ENCODE measurements around the gene PXDN. TPM values are rescaled to one million over a fixed set of nuclear protein-coding genes. Genes with fewer than 3 reads are reported as not detected.

Gene PXDN
- total RNA-seq, 1 donor from 2014 or later = 576 TPM

DNA sequence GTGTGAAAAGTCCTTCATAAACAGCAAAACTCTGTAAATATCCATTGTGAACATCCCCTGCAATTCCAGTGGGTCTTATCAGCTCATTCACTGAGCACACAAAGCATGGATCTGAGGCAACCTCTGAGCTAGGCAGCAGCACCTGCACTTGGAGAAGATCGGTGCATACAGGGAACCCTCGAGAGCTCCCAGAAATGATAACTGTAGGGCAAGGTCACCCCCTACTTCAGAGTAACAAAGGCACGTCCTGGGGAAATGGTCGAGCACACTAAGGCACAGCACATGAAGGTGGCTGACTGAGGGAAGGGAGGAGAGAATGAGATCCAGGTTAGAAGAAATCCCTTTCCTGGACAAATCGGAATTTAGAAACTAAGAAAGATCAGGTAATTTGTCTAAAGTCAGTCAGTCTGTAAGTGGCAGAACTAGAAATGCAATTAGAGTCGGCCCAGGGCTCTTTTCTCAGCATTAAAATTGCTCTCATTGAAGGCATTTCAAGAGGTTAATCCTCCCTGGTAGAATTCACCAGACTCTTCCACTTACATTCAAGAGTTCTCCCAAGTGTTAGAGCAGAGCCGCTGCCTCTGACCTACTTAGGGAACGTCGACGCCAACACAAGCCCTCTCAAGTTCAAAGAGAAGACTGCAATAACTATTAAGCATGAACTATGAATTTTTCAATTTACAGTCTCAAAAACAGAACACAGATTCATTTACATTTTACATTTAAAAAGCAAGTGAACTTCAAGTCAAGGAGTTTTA, 45.9 kb downstream of the PXDN start:
- Mint-ChIP-seq H3K4me3 (ENCODE audit: unreplicated experiment) (no peak overlapping the region), H3K9me3 (ENCODE audit: low read depth) (no peaks in the 10 kb centered on the region), H3K27ac (ENCODE audit: unreplicated experiment) (no peak overlapping the region), H3K36me3 (ENCODE audit: low read depth) (peaks cover 4% of the 10 kb centered on the region), H3K27me3 (ENCODE audit: low read depth) (no peaks in the 10 kb centered on the region), H3K4me1 (ENCODE audit: low read depth) (peaks cover 35% of the 10 kb centered on the region)
- DNase-seq (ENCODE audit: low spot score) = no peak
- TF ChIP-seq, protein P1, sequence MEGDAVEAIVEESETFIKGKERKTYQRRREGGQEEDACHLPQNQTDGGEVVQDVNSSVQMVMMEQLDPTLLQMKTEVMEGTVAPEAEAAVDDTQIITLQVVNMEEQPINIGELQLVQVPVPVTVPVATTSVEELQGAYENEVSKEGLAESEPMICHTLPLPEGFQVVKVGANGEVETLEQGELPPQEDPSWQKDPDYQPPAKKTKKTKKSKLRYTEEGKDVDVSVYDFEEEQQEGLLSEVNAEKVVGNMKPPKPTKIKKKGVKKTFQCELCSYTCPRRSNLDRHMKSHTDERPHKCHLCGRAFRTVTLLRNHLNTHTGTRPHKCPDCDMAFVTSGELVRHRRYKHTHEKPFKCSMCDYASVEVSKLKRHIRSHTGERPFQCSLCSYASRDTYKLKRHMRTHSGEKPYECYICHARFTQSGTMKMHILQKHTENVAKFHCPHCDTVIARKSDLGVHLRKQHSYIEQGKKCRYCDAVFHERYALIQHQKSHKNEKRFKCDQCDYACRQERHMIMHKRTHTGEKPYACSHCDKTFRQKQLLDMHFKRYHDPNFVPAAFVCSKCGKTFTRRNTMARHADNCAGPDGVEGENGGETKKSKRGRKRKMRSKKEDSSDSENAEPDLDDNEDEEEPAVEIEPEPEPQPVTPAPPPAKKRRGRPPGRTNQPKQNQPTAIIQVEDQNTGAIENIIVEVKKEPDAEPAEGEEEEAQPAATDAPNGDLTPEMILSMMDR (IDR thresholded peaks at IDR 0.05) = no peak

DNA sequence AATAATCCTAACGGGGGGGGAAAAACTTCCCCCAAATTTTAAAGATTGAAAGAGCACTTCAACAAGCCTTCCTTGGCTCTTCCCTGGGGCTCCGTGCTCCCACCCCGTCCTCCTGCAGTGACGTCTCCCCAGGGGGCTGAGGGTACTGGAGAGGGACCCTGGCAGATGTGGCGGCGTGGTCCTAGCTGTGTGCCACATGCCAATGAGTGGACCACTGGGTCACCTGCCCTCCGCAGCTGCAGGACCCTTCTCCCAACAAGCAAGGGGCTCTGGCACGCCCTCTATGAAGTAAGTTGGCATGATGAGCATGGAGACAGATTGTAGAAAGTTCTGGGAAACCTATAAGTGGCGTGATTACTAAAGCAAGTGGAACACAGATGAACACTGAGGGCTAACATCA, 46.7 kb downstream of the PXDN start:
- H3K4me1 Mint-ChIP-seq (ENCODE audit: low read depth) = peaks cover 33% of the 10 kb centered on the region
- no peaks in the 10 kb centered on the region for H3K27me3 Mint-ChIP-seq (ENCODE audit: low read depth)
- H3K9me3 Mint-ChIP-seq (ENCODE audit: low read depth) = no peaks in the 10 kb centered on the region
- TF ChIP-seq, protein P1 (IDR thresholded peaks at IDR 0.05) = no peak
- no peak overlapping the region for H3K27ac Mint-ChIP-seq (ENCODE audit: unreplicated experiment)
- H3K36me3 Mint-ChIP-seq (ENCODE audit: low read depth) = peaks cover 6% of the 10 kb centered on the region
- no peak overlapping the region for H3K4me3 Mint-ChIP-seq (ENCODE audit: unreplicated experiment)
- no peak for DNase-seq (ENCODE audit: low spot score)

DNA sequence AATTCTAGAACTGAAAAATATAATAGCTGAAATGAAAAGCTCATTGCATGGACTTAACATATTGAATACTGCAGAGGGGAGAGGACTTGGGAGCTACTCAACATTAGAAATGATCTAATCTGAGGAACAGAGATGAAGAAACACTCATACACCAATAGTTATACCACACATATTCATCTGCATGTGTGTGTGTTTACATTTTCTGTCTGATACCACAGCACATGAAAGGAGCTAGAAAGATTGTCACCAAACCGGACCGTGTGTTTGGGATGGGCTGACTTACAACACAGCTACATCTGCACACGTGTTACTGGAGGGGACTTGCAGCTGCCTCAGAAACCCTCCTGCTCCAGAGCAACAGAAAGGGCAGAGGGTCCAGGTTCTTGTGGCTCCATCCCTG, 47.8 kb downstream of the PXDN start:
- H3K9me3 Mint-ChIP-seq (ENCODE audit: low read depth) = no peaks in the 10 kb centered on the region

DNA sequence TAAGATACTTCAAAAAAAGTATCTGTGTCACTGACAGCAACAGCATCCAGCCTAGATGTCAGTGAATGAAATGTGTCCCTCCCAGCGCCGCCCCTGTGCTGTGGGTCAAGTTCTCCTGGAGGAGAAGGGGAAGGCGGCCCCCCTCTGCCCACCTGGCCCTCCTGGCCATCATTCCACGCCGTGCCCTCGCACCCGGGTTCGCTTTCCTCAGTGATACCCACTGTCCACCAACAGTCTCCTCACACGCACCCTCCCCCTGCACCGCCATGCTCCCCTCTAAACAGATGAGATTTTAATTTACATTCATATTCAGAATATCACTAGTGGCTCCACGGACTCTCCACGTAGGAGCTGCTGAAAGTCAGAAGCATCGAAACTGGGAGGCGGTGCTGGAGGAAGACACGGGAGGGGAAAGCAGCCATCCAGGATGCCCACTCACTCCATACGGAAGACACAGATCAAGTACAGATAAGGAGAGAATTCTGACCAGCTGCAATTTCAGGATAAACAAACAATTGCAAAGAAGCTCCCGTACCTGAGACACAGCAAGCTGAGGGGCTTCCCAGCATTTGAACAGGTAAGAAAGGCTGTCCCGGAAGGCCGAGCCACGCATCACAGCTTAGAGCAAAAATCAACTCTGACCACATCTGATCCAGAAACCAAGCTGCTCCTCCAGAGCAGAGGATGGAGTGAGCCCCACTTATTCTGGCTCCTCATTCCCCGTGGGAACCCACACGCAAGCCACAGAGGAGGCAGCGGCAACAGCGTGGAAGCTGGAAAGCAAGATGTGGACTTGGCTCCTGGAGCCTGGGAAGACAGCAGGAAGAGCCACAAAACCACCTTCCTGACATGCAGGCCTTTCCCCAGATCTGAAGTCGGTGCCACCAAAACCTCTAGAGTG, 49.7 kb downstream of the PXDN start:
- no peak for DNase-seq (ENCODE audit: low spot score)
- Mint-ChIP-seq H3K4me3 (ENCODE audit: unreplicated experiment) (no peak overlapping the region), H3K27me3 (ENCODE audit: low read depth) (no peaks in the 10 kb centered on the region), H3K27ac (ENCODE audit: unreplicated experiment) (no peak overlapping the region), H3K4me1 (ENCODE audit: low read depth) (peaks cover 20% of the 10 kb centered on the region), H3K36me3 (ENCODE audit: low read depth) (peaks cover 10% of the 10 kb centered on the region), H3K9me3 (ENCODE audit: low read depth) (no peaks in the 10 kb centered on the region)
- TF ChIP-seq, protein P1 (IDR thresholded peaks at IDR 0.05) = no peak

More for the DNA sequence above, 47.8 kb downstream of the PXDN start:
- H3K27ac Mint-ChIP-seq (ENCODE audit: unreplicated experiment) = no peak overlapping the region
- H3K4me3 Mint-ChIP-seq (ENCODE audit: unreplicated experiment) = no peak overlapping the region
- peaks cover 10% of the 10 kb centered on the region for H3K36me3 Mint-ChIP-seq (ENCODE audit: low read depth)
- H3K27me3 Mint-ChIP-seq (ENCODE audit: low read depth) = no peaks in the 10 kb centered on the region
- no peak for DNase-seq (ENCODE audit: low spot score)
- TF ChIP-seq, protein P1 (IDR thresholded peaks at IDR 0.05) = no peak
- peaks cover 23% of the 10 kb centered on the region for H3K4me1 Mint-ChIP-seq (ENCODE audit: low read depth)

DNA sequence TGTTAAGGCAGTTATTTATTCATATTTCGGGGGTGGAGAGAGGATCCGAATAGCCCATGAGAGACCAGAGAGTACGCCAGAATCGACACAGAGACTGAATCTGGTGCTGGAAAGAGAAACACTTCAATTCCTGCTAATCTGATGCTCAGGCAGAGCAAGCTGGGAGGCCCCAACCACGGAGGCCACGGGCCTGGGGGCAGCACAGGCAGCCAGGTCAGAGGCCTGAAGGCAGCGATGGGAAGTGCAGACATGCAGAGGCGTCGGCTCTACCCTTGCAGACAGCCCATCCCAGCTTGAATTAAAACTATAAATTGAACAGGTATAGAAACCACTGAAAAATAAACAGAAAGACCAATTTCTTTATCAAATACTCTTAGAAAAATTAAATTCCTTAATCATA, 50.6 kb downstream of the PXDN start:
- TF ChIP-seq, protein P1 (IDR thresholded peaks at IDR 0.05) = no peak
- Mint-ChIP-seq H3K4me1 (ENCODE audit: low read depth) (peaks cover 17% of the 10 kb centered on the region), H3K27ac (ENCODE audit: unreplicated experiment) (no peak overlapping the region), H3K4me3 (ENCODE audit: unreplicated experiment) (no peak overlapping the region), H3K36me3 (ENCODE audit: low read depth) (peaks cover 16% of the 10 kb centered on the region), H3K27me3 (ENCODE audit: low read depth) (no peaks in the 10 kb centered on the region), H3K9me3 (ENCODE audit: low read depth) (no peaks in the 10 kb centered on the region)
- no peak for DNase-seq (ENCODE audit: low spot score)

All from chondrocyte (in vitro differentiated cells).